Ecto neural progenitor cell (in vitro differentiated cells): ENCODE measurements around the gene DNA2.
"Not testable (repeated sequence)": the region's sequence is repeated elsewhere in the genome, so short reads cannot be mapped to it uniquely, and the experiment has no call there.

Experiments
- DNase-seq: peaks from one replicate; pipeline ENCODE4 v3.0.0-alpha.2; 2018; ENCODE audit warnings: low spot score

The DNA2 gene

GRCh38 chr10:68471586-68472408, at the start of gene DNA2:
TSS of gene DNA2 (minus strand) at chr10:68471973. CDS start at chr10:68471864, 109 bp downstream.
- peak; percentile 90 for DNase-seq

GRCh38 chr10:68518609-68519008, 46.8 kb upstream of the DNA2 start:
- not testable (repeated sequence) for DNase-seq

GRCh38 chr10:68517188-68517587, 45.4 kb upstream of the DNA2 start:
- DNase-seq, result no peak

GRCh38 chr10:68516766-68517165, 45.0 kb upstream of the DNA2 start:
- DNase-seq, result no peak

GRCh38 chr10:68516216-68516615, 44.4 kb upstream of the DNA2 start:
- not testable (repeated sequence) for DNase-seq

- DNase-seq, result no peak
Observed at GRCh38 chr10:68508090-68508489, 36.3 kb upstream of the DNA2 start.

- DNase-seq, result no peak
Observed at GRCh38 chr10:68506411-68506810, 34.6 kb upstream of the DNA2 start.

GRCh38 chr10:68502846-68503245, 31.1 kb upstream of the DNA2 start:
- no peak for DNase-seq

- DNase-seq, result no peak
Observed at GRCh38 chr10:68501691-68502090, 29.9 kb upstream of the DNA2 start.

- DNase-seq, result no peak
Observed at GRCh38 chr10:68499544-68499943, 27.8 kb upstream of the DNA2 start.

GRCh38 chr10:68496072-68496471, 24.3 kb upstream of the DNA2 start:
- no peak for DNase-seq

- DNase-seq, result no peak
Observed at GRCh38 chr10:68492118-68492517, 20.3 kb upstream of the DNA2 start.

GRCh38 chr10:68489919-68490318, 18.1 kb upstream of the DNA2 start:
- no peak for DNase-seq

GRCh38 chr10:68474021-68474420, 2.2 kb upstream of the DNA2 start:
- DNase-seq, result no peak

GRCh38 chr10:68471063-68471585, 649 bp downstream of the DNA2 start:
- DNase-seq, result no peak

- no peak for DNase-seq
Observed at GRCh38 chr10:68470300-68470699, 1.5 kb downstream of the DNA2 start.

GRCh38 chr10:68469838-68470237, 1.9 kb downstream of the DNA2 start:
- DNase-seq, result no peak

- not testable (repeated sequence) for DNase-seq
Observed at GRCh38 chr10:68464729-68465128, 7.0 kb downstream of the DNA2 start.

- no peak for DNase-seq
Observed at GRCh38 chr10:68463365-68464093, 8.2 kb downstream of the DNA2 start.

GRCh38 chr10:68462536-68462935, 9.2 kb downstream of the DNA2 start:
- DNase-seq, result no peak

GRCh38 chr10:68461032-68461431, 10.7 kb downstream of the DNA2 start:
- DNase-seq, result no peak

- DNase-seq, result not testable (repeated sequence)
Observed at GRCh38 chr10:68449698-68450097, 22.1 kb downstream of the DNA2 start.

GRCh38 chr10:68446179-68446578, 25.6 kb downstream of the DNA2 start:
- no peak for DNase-seq
